Fibroblast of the conjunctiva (primary cell): ENCODE results near the gene METTL13.
A peak's percentile ranks its signal among the peaks of the same experiment; 100 is the strongest.

ENCODE experiments used
- DNase-seq: peaks from one replicate; pipeline ENCODE4 v3.0.0-alpha.2; 2010; ENCODE audit warnings: low read depth

Gene METTL13

GRCh38 chr1:171803461-171804022 is 22.1 kb downstream of the METTL13 start:
- DNase-seq, result no peak

DNA sequence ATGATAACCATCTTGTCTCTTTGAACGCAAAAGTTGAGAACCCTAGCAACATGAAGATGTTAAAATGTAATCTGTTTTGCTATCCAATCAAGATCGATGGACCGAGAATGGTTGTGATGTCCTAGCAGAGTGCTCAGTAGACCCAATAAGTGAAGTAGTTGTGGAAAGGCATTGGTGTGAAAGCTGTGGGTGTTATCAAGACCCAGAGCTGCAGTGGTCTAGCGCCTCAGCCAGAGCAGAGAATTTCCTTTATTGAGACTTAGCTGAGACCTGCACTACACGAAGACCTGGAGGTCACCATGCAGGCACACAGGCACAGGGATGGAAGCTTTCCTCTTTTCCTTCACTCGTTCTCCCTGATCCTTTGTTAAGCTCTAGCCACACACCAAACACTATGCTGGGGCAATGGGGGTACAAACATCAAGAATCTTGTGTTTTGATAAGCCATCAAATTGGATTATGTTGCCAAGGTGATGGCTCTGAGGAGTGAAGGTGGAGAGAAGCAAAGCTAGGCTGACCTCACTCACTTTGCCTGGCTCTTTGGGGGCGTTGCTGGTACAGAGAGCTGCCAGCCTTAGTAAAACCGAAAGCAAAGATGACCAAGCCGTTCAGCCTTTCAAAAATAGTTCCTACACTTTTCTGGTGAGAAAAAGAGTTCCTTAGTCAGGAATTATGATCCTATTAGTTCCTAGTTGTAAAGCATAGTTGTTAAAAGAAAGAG is 24.1 kb downstream of the METTL13 start:
- DNase-seq, result no peak

- DNase-seq, result no peak
Observed at GRCh38 chr1:171807556-171807955, 26.1 kb downstream of the METTL13 start.

- DNase-seq, result no peak
Observed at GRCh38 chr1:171809834-171810233, 28.4 kb downstream of the METTL13 start.

- DNase-seq, result no peak
Observed at GRCh38 chr1:171811672-171812071, 30.2 kb downstream of the METTL13 start.

DNA sequence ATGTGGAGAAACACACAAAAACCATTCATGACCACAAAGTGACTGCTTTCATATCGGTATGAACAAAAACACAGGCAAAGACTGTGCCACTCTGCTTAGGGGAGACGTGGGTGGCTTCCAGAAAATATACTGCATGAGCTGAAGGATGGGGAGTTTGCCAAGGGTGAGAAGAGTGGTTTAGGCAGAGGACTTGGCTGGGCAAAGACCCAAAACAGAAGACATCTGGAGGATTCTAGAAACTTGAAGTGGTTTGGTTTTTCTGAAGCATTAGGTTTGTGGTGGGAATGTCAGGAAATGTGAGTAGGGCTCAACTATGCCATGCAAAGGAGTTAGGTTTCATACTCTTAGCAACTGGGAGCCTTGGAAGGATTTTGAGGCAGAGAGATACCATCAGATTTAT is 33.2 kb downstream of the METTL13 start:
- DNase-seq, result peak; percentile 42

- DNase-seq, result no peak
Observed at GRCh38 chr1:171816300-171816901, 34.9 kb downstream of the METTL13 start.

DNA sequence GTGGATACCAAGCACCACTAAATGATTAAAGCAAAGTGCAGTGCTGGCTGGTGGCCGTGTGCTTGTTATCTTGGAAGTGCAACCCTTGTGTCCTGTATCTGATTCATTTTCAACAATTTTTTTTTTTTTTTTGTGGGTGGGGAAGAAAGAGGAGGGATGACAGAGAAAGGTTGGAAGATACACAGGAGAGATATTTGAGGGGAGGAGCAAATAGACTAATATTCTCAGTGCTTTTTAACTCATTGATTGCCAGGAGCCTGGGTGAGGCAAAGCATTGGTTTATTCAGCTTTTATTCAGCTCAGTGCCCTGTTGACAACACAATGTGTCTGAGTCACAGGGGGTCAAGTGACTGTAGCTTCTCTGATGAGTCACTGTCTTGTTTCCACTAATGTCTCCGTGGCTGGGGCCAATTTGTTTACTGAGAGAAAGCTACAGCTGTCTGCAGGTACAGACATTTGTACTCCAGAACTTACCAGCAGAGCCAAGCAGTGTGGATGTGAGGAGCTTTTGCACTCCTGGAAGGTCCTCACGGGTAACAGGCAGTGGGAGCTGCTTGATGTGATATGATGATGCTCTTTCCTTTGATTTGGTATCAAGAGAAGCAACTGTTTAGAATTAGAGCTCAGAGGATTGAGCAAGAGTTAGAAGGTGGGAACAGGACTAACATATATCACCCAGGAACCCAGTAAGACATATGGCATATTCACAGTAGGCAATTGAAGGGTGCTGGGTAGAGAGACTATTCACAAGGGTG is 36.2 kb downstream of the METTL13 start:
- DNase-seq, result peak; percentile 16

DNA sequence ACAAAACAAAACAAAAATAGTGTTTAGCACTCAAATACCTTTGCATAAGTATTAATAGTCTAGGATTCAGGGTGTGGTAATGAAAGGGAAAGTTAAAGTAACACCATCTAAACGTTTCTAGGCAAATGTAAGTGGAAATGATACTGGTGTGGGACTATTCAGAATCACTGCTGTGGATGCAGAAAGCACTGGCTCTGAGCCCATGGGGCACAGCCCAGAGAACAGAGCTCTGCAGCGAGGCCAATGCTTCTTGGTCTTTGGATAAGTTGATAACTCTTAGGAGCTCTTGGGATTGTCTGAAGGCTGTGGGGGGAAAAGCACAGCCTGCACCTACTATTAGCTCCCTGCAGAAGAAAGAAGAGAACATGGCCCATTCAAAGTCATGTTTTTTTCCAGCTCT is 38.5 kb downstream of the METTL13 start:
- no peak for DNase-seq

DNA sequence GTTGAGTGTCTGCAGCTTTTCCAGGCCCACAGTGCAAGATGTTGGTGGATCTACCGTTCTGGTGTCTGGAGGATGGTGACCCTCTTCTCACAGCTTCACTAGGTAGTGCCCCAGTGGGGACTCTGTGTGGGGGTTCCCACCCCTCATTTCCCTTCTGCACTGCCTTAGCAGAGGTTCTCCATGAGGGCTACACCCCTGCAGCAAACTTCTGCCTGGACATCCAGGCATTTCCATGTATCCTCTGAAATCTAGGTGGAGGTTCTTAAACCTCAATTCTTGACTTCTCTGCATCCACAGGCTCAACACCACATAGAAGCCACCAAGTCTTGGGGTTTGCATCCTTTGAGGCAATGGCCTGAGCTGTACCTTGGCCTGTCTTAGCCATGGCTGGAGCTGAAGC is 45.5 kb downstream of the METTL13 start:
- no peak for DNase-seq

GRCh38 chr1:171828794-171829193 is 47.3 kb downstream of the METTL13 start:
- DNase-seq, result no peak

DNA sequence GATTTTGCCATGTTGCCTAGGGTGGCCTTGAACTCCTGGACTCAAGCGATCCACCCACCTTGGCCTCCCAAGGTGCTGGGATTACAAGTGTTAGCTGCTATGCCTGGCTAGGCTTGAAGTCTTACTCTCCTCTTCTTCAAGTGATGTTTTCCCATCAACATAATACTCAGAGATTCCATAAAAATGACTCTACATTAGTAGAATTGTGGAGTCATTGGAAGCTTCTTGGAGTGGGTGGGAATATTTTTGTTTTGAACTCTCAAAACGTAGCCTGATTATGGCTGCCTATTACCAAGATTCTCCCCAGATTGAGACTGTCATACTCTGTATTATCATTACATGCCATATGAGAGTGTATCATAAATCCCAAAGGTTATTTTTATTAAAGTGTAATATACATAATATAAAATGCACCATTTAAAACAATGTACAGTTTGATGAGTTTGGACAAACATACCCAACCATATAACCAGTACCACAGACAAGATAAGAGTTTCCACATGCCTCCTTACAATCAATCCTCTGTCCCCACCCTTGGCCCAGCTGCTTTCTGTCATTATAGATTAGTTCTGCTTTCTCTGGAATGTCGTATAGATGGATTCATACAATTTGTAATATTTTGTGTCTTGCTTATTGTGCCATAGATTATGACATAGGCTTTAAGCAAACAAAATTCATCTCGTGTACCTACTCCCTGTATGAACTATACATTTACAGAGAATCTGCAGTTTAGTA is 51.8 kb downstream of the METTL13 start:
- no peak for DNase-seq

DNA sequence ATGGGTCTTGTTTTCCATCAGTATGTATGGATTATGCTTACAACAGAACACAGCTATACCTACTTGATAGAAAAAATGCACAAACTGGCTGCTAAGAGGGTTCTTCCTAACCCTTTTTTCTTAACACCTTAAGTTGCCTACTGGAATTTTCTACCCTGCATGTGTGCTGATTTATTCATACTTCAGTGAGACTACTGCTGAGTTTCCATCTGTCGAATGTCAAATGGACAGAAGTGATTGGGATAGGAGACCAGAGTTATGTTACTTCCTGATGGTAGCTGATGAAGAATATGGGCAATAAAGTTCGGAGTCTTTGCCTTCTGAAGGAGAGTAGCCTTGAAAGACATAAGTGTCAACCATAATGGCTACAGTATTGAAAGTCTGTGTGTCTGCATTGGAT is 53.4 kb downstream of the METTL13 start:
- no peak for DNase-seq

DNA sequence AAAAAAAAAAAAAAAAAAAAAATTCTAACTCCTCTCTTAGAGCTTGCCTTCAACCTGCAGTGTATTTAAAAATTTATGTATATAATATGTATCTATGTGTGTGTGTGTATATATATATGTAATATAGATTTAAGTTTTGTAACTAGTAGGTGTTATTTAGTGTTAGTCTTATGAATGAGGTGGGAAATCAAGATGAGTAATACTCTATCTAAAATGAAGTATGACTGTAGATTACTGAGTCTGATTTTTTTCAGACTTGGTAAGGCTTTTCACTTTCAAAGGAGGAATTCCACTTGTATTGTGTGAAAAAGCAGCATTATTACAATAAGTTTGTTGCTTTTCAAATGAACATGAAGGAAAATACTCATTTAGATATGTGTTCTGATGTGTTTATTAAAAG is 54.4 kb downstream of the METTL13 start:
- no peak for DNase-seq

DNA sequence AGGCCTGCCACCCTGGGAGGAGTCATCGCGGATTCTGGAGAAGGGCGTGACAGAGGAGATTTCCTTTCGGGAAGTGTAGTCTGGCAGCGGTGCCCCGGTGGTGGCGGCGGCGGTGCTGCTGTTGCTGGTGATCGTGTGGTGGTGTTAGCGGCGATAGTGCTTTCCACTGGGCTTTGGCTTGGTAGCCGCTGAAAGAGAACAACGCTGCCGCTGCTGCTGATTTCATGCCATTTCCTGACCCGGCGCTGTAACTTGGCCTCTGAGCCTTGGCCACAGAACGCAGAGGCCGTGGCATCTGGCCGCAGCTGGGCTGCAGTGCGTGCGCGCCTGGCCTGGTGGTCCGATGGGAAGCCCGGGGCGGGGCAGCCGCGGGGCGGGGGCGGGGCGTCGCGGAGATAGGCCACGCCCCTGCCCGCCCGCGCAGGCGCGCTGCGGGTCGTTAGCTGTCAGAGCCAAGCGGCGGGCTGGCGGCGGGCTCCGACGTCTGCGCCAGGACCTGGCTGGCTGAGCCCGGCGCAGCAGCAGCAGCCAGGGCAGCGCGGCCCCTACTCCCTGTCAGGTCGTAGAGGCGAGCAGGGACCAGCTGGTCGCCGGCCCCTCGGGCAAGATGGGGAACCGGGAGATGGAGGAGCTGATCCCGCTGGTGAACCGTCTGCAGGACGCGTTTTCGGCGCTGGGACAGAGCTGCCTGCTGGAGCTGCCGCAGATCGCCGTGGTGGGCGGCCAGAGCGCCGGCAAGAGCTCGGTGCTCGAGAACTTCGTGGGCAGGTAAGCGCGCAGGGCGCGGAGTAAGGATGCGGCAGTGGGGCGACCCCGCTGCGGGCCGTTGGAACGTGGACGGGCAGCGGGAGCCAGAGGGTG is 59.8 kb downstream of the METTL13 start, which contains the start of gene DNM3:
DNM3 (plus strand) TSS at position 449 of the 861 bp plus-strand sequence; CDS start at position 608, 159 bp downstream.
- DNase-seq, result peak; percentile 57

GRCh38 chr1:171841931-171842761 is 60.7 kb downstream of the METTL13 start:
- no peak for DNase-seq

- DNase-seq, result no peak
Observed at GRCh38 chr1:171844381-171844780, 62.9 kb downstream of the METTL13 start.

DNA sequence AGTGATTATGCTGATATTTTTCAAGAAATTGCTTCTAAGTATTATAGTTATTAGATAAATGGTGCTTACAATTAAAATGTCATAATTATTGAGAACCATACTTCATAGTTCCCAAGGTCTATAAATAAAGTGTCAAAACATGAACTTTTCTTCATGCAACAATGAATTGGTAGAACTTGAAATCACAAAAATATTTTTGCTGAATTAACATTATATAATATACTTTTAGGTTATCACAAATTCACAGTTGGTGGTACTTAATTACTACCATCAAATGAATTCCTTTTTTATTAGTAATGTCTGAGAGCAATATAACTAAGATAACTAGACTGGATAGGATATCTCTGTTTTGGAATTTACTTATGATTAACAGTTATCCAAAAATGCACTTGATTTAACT is 64.5 kb downstream of the METTL13 start:
- DNase-seq, result no peak
